ENCODE measurements around the gene DACH1.
"Not testable (repeated sequence)": the region's sequence is repeated elsewhere in the genome, so short reads cannot be mapped to it uniquely, and the experiment has no call there.

Gene DACH1

GRCh38 chr13:71827241-71827640 lies 39.8 kb downstream of the DACH1 start:
- no peak for DNase-seq

GRCh38 chr13:71820699-71821098 lies 46.3 kb downstream of the DACH1 start:
- no peak for DNase-seq

DNA sequence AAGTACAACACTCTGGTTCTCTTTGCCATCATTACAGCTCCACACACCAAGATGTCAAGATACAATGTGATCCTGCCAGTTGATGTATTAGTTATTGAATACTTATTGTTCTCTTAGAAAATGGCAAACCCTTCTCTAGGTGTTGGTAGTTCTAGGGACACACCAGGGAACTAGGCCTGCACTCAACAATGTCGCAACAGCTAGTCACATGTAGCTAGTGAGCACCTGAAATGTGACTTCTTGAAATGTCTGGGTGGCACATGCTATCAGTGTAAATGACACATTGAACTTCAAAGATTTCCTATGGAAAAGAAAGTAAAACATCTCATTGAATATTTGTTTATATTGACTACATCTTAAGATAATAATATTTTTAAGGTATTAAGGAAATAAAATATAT lies 49.7 kb downstream of the DACH1 start:
- no peak for DNase-seq

DNA sequence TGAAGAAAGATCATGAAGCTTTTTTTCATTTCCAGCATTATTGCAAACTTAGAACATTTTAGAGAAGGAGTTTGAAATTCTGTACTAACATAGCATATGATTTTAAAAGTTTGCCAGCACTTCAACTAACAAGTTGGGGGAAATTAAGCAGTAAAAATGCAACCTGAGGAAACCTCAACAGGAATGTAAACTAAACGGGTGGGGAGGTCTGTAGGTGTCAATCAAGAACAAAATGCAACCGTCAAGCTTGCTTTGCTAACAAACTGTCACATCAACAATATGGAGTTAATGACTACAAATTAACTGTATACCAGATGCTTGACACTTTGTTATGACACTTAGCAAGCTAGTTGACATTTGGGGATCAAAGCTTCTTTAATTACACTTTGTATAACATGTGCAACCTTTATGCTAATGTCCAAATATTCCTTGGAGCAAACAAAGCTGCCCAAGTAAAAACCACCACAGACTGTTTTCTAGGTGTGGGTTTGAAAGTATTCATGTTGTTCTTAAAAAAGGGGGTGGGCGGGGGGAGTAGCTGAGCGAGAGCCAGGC lies 52.1 kb downstream of the DACH1 start:
- no peak for DNase-seq

GRCh38 chr13:71813187-71813586 lies 53.8 kb downstream of the DACH1 start:
- no peak for DNase-seq

- DNase-seq = no peak
Observed at GRCh38 chr13:71811344-71811743, 55.7 kb downstream of the DACH1 start.

- DNase-seq = no peak
Observed at GRCh38 chr13:71808708-71809107, 58.3 kb downstream of the DACH1 start.

- DNase-seq = no peak
Observed at GRCh38 chr13:71806886-71807285, 60.1 kb downstream of the DACH1 start.

DNA sequence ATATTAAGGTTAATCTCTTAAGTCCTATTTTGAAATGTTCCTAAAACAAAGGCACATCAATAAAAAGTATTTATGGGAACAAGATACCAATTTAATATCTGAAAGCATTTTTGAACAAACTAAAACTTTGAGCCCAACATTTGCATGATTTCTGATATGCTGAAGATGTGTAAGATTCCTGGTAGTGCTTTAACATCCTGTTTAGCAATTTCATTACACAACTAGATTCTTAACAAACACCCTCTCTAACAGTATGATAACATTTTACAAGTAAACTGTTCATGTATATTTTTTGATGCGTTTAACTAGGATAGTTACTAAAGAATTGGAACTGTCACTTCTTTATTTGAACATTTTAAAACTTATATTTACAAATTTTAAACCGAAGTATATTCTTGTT lies 63.9 kb downstream of the DACH1 start:
- no peak for DNase-seq

- DNase-seq = peak; percentile 56
Observed at GRCh38 chr13:71801781-71802180, 65.2 kb downstream of the DACH1 start.

- no peak for DNase-seq
Observed at GRCh38 chr13:71801165-71801760, 65.7 kb downstream of the DACH1 start.

GRCh38 chr13:71799324-71799723 lies 67.7 kb downstream of the DACH1 start:
- DNase-seq = peak; percentile 19

- DNase-seq = no peak
Observed at GRCh38 chr13:71798707-71799106, 68.3 kb downstream of the DACH1 start.

- no peak for DNase-seq
Observed at GRCh38 chr13:71797517-71797916, 69.5 kb downstream of the DACH1 start.

GRCh38 chr13:71789693-71790329 lies 77.2 kb downstream of the DACH1 start:
- no peak for DNase-seq

DNA sequence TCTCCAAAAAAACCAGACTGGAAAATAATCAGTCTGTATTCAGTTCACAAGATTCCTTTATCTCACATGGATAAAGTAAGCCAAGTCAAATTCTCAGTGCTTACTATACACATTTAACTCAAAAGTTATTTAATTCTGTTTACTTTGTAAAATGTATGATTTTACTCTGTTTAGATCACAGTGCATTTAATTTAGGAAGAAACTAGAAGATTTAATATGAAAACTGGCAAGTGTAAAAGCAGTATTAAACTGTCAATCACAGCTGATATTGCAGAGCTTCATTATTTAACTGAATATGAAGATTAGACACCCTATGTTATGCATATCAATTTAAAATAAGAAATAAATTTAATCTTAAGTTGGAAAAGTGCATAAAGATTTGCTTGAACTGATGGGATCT lies 78.0 kb downstream of the DACH1 start:
- DNase-seq = no peak

GRCh38 chr13:71787414-71787813 lies 79.6 kb downstream of the DACH1 start:
- DNase-seq = no peak

GRCh38 chr13:71786875-71787274 lies 80.1 kb downstream of the DACH1 start:
- DNase-seq = no peak

DNA sequence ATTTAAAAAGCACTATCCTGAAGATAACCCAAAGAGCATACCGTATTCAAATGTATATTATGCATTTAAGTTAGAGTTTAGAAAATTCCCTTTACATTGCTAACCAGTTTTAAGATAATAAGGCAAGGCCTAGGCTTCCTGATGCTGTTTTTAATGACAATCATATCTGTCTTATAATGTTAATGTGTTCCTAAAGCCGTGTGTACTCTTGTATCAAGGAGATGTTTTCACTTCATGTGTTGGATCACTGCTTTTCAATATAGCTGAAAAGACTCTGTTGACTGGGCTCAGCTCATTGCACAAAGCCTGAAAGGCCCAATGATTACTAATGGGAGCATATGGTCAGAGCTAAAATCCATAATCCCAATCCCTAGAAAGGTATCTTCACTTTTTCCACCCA lies 81.6 kb downstream of the DACH1 start:
- no peak for DNase-seq

- DNase-seq = no peak
Observed at GRCh38 chr13:71780546-71780945, 86.5 kb downstream of the DACH1 start.

DNA sequence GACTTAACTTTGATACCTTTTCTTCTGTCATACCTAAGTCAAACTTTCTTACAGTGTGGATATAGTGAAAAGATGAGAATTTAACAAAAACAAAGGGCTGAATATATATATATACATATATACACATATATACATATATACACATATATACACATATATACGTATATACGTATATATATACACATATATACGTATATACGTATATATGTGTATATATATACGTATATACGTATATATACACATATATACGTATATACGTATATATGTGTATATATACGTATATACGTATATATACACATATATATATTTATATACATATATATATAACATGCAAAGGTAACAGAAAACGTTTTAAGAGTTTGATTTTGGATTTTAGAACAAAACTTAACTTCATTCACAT lies 88.0 kb downstream of the DACH1 start:
- not testable (repeated sequence) for DNase-seq

- DNase-seq = no peak
Observed at GRCh38 chr13:71775966-71776365, 91.0 kb downstream of the DACH1 start.

- DNase-seq = no peak
Observed at GRCh38 chr13:71774863-71775262, 92.1 kb downstream of the DACH1 start.

GRCh38 chr13:71773531-71773930 lies 93.5 kb downstream of the DACH1 start:
- no peak for DNase-seq

- DNase-seq = no peak
Observed at GRCh38 chr13:71772361-71772760, 94.6 kb downstream of the DACH1 start.

Data from COR-L47 (cell line).